Fibroblast of upper back skin (primary cell): ENCODE measurements around the gene ADARB1.

Experiments used
- DNase-seq: peaks from one replicate; pipeline ENCODE4 v3.0.0-alpha.2; 2013

The ADARB1 gene

DNA sequence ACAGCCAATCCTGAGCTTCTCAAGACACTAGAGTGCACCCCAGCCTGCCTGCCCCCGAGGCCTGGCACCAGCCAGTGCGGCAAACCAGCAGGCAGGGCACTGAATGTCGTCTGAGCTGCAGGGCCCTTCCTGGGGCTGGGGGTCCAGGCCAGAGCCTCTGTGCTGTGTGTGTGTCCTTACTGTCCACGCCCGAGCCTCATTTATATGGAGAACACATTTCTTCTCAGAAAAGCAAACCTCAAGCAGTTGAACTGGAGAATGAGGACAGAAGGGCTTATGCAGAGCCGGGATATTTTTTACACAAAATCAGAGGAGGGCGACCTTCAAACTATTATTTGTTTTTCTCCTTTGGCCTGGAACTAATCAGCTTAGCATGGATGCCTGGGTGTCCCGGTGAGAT is 160.6 kb downstream of the ADARB1 start:
- DNase-seq, result no peak

DNA sequence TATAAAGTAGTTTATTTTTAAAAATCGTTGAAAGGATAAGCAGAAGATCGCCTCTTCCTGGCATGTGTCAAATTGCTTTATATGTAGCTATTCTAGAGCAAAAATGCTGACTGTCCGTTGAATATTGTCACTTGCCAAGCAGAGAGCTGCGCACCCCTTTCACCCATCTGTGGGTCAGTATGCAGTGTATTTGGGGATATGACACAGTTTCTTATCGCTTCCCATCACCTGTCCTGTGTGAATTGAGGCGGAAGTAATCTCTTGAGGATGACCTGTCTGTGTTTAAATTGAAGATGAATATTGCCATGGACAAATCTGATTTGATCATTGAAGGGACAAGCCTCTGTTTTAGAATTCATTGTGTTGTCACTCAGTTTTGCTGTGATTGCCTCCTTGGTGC is 161.1 kb downstream of the ADARB1 start:
- DNase-seq, result no peak

DNA sequence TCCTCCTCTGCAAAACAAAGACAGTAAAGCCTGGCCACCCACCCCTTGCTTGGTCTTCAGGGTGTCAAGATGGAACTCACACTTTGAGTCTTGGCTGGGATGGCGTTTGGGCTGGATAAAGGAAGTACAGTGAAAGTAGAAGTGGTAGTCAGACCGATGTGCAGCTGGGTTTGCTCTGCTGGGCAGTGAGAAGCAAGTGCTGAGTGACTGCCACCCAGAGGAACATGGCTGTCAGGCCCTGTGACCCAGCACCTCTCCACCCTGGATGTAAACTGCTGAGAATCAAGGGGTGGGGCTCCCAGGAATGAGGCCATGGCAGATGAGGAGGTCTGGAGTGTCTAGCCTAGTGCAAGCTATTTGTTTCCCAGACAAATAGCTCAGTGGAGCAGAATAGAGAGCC is 162.1 kb downstream of the ADARB1 start:
- DNase-seq, result no peak

DNA sequence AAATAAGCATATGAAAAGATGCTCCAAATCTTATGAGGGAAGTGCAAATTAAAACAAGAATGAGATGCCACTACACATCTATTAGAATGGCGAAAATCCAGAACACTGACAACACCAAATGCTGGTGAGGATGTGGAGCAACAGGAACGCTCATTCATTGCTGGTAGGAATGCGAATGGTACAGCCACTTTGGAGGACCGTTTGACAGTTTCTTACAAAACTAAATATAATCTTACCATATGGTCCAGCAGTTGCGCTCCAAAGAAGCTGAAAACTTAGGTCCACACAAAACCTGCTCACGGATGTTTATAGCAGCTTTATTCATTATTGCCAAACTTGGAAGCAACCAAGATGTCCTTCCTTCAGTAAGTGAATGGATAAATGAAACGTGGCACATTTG is 163.0 kb downstream of the ADARB1 start:
- DNase-seq, result no peak

DNA sequence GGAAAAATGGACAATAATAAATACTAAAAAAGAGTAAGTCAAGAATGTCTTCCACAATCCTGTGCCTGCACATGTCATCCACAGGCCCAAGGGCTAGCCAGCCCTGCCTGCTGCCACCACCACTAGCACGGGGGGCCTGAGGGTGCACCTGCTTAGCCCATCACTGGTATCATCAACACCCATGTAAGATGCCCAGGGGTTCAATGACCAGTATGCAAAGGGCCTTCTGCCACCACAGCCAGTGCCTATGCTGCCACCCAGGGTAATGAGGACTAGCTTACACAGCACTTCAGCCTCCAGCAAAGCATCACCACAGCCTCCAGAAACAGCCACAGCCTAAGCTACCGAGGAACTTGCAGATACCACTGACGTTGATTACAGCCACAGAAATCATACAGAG is 167.0 kb downstream of the ADARB1 start:
- DNase-seq, result no peak

DNA sequence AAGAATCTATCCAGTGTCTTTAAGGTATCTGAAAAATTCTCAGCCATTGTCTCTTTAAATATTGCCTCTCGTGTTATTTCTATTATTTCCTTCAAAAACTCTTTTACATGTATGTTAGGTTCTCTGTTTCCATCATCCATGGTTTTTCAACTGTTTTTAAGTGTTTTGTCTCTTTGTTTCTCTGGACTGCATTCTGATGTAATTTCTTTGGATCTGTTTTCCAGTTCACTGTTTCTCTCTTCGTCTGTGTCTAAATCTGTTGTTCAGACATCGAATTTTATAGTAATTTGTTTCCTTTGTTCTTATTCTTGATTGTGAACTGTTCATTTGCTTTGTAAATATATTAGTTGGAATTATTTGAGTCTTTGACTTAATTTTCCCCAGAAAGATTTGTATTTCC is 169.2 kb downstream of the ADARB1 start:
- DNase-seq, result no peak

DNA sequence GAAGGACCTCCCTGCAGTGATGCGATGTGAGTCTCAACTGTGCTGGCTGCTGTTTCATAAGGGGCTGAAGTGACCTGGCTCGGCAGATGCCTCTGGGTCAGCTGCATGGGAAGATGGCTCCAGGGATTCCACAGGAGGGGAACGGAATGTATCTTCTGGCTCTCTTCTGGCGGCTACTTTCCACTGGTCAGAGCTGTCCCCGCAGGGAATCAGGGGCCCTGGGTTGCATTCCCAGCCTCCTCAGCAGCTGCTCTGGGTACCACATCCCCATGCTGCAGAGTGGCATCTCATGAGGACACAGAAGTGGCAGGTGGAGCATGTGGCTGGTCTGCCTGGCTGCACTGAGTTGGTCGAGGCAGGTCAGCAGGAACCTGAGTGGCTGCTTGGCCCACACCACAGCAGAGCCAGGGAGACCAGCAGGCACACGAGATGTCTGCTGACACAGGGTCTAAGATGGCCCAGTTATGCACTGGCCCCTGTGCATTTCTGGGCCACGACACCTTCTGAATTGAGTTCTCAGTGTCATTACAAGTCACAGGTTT is 170.5 kb downstream of the ADARB1 start:
- no peak for DNase-seq

DNA sequence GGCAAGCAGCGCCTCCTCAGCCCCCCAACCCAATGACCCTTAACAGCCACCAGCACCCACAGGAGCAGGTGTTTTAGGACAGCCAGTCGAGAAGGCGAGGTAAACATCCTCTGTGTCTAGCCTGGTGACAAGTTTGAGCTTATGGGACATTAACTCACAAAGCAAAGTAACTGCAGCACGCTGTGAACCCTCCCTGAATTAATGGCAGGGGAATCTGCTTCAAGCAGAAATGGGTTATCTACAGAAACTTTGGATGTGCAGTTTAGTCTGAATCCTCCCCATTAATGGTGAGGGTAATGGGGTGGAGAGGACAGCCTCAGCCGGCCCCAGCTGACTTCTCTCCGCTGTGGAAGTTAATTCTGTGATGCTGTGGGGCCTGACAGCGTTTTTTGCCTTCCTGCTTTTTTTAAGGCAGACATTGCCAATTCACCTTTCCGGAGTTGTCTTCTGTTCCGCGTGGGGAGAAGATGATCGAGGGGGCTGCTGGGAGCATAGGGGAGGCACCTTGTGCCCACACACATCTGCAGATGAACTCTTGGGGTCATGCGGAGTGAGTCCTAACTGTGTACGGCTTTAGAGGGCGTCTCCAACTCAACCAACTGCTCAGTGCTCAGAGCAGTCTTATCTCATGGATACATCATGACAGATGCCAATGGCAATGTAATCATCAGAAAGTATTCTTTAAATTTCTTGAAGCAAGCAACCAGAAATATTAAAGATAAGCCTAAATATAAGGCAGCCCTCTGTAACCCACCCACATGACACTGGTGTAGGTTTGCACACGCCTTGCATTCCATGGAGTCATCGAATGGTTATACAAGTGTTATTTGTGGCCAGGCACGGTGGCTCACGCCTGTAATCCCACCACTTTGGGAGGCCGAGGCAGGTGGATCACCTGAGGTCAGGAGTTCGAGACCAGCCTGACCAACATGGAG is 172.3 kb downstream of the ADARB1 start:
- no peak for DNase-seq

DNA sequence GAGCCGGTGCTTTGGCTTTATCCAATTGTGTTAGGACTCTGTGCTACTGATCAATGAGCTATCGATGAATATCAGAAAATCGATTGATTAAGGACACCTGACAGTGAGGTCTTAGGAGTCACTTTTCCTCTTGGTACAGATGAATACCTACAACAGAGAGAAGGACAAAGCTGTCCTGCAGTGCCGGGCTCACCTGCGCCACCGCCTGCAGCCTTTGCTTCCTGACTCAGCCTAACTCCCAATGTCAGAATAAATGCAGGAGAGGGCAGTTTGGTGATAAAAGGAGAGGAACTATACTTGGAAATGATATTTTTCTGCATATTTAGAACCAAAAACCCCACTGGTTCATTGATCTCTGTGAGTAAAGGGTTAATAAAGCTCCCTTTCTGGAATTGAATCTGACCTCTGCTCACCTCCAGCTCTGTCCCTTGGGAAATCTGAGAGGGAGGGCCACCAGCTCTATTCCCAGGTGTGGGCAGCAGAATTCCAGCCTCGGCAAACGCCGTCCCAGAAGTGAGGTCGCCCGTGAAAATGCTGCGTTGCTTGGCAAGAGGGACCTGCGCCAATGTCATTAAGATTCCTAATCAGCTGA is 174.0 kb downstream of the ADARB1 start:
- DNase-seq, result no peak

DNA sequence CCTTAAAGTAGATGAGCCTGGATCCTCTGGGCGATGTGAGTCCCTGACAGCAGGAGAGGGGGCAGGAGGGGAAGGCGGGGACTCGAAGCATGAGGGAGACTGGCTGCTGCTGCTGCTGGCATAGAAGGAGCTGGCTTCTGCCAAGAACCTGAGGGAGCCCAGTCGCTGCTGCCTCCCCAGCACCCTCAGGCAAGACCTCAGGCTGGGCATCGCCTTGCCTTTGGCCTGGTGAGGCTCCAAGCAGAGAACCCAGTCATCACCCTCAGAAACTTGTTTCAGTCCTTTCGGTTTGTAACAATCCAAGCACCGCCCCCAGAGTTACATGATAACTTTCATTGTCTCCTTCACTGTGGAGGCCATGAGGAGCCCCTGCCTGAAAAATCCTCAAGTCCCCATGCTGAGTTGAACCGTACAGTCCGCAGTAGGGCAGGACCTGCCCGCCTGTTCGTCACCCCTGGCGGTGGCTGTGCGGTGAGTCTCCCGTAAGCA is 174.6 kb downstream of the ADARB1 start:
- DNase-seq, result no peak

DNA sequence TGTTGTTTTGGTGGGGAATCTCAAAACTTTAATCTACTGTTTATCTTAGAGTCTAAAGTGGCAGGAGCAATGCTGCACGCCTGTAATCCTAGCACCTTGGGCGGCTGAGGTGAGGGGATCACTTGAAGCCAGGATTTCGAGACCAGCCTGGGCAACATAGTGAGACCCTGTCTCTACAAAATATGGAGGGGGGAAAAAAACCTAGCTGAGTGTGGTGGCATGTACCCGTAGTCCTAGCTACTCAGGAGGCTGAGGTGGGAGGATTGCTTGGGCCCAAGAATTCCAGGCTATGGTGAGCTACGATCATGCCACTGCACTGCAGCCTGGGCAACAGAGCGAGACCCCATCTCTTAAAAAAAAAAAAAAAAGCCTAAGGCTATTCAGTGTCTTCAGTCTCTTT is 175.2 kb downstream of the ADARB1 start:
- no peak for DNase-seq

DNA sequence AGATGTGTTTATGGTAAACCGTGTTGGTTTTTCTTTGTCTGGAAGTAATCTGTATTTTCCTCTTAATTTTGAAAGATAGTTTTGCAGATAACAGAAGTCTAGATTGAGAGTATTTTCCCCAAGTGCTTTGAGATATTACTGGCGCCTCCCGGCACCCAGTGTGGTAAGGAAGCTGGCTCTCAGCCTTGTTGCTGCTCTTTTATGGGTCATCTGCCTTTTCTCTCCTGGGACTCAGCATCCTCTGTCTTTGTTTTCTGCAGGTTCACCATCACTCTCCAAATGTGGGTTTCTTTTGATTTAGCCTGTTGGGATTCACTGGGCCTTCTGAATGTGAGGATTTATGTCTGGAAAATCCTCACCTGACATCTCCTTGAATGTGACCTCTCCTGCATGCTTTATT is 175.9 kb downstream of the ADARB1 start:
- DNase-seq, result no peak

DNA sequence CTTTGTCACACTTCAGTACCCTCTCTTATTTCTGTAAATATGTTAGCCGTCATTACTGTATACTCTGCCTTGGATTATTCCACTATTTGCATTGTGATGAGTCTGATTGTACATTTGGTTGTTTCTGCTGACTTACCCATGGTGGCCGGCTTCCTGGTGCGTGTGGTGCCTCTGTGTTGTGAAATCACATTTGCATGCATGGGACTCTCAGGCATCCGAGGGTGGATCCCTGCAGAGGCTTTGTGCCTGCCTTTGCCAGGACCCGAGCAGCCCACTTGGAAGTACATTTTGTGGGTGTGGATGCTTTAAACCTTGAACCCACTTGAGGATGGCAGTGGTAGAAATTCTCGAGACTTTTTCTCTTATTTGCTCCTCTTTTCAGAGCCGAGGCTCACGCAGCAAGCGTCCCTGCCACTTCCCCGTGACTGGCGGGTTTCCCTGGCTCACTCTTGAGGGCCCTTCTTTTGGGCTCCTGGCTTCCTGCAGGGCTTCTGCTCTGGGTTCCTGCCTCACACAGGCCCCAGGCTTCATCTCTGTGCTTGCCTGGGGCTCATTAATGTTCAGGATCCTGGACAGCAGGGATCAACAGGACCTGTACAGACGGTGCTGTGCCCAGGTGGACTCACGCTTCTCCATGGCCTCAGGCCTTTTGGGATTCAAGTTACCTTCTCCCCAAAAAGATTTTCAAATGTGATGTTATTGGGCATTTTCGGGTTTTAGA is 176.7 kb downstream of the ADARB1 start:
- no peak for DNase-seq

DNA sequence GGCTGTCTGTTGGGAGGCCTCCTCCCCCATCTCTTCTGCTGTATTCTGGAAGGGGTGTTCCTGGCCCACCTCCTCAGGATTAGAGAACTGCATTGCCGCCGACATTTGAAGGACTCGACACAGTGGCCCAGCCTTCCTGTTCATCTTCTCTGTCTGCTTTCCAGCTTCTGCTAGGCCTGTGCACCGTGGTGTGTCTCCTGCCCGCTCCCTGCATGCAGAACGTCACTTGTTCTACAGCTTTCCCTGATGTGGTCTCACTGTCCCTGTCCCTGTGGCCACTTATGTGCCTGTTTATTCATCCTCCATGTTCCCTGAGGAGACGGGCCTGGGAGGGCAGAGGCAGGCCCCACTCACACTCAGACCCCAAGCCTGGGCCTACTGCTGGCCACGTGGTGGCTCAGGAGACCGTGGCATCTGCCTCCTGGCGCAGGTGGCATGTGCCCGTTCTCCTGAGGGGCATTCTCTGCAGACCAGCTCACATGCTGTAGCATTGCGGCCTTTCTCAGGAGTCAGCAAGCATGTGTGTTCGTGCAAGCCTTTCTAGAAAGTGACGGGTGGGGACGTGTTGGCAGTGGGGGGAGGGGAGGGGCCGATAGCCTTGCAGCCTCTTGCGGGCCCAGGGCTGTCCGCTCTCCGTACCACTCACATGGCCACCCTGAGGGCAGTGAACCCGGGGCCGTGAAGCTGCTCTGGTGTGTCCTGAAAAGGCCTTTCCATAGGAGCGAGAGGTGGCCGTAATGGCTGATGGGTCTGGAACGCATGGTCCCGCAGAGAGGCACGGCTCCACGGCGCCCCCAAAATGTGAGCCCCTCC is 177.5 kb downstream of the ADARB1 start:
- no peak for DNase-seq

DNA sequence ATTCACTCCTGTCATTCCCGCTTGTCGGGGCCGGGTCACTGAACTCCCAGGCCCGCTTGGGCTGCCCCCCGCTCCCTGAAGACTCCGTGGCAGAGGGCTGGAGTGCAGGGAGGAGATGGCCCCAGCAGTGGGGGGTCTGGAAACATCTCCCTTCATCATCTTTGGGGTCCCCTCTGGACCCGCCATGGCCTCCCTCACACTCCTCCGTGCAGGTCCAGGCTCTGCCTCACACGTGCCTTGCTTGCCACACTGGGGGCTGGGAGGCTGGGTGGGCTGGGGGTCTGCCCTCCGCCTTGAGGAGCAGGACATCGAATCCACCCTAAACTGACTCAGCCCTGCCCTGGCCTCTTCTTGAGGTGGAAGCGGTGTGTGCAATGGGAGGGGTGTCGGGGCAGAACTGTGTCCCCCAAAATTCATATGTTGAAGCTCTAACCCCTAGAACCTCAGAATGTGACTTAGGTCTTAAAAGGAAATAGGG is 178.1 kb downstream of the ADARB1 start:
- DNase-seq, result no peak

DNA sequence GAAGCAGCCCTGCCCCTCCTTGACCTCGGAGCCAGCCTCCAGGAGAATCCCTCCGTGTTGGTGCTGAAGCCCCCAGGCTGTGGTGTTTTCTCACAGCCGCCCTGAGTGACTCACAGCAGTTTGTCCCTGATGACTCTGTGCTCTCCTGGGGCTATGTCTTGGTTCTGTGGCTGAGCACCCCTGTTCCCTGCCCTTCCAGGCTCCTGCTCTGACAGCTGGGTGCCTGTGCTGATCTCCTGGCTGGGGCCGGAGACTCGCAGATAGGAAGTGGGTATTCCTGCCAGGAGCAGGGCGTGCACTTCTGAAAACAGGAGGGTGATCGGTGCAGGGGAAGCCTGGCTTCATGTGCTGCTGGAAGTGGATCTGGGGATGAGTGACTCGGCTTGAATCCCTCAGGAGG is 178.8 kb downstream of the ADARB1 start:
- no peak for DNase-seq

DNA sequence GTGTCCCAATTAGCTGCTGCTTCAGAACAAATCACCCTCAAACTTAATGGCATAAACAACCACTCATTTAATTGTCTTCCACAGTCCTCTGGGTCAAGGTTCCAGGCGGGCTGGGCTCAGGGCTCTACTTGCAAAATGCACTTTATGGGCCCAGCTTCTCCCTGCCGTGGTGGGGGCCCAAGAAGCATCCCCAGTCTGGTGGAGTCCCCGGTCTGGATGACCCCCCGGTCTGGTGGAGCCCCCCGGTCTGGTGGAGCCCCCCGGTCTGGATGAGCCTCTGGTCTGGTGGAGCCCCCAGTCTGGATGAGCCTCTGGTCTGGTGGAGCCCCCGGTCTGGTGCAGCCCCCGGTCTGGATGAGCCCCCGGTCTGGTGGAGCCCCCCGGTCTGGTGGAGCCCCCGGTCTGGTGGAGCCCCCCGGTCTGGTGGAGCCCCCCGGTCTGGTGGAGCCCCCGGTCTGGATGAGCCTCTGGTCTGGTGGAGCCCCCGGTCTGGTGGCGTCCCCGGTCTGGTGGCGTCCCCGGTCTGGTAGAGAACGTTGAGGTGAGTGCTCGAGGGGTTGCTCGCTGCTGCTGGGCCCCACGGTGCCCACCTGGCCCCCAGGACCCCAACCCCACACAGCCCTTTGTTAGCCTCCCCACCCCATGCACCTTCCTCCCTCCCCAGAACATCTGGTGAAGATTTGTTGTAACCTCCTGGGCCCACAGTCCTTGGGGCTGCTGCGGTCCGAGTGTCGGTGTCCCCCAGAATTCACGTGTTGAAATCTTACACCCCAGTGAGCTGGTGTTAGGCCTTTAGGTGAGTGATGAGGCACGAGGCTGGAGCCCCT is 179.5 kb downstream of the ADARB1 start:
- DNase-seq, result no peak

DNA sequence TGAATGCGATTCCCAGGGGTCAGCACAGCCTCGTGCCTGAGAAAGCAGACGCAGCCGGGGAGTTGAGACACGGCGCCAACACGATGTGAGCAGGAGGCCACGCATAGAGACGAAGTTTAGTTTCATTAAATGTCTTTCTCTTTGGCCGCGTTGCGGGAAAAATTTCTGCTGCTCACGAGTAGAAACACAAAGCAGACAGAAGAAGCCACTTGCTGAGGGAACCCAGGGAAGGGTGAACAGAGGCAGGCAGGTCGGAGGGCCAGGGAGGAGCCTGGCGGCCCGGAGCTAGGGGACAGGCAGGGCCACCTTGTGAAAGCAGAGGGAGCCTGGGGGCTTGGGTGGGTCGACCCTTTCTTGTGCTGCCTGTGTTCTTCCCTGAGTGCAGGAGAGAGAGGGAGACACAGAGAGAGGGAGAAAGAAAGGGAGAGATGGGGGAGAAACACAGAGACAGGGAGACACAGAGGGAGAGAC is 180.1 kb downstream of the ADARB1 start:
- DNase-seq, result no peak

DNA sequence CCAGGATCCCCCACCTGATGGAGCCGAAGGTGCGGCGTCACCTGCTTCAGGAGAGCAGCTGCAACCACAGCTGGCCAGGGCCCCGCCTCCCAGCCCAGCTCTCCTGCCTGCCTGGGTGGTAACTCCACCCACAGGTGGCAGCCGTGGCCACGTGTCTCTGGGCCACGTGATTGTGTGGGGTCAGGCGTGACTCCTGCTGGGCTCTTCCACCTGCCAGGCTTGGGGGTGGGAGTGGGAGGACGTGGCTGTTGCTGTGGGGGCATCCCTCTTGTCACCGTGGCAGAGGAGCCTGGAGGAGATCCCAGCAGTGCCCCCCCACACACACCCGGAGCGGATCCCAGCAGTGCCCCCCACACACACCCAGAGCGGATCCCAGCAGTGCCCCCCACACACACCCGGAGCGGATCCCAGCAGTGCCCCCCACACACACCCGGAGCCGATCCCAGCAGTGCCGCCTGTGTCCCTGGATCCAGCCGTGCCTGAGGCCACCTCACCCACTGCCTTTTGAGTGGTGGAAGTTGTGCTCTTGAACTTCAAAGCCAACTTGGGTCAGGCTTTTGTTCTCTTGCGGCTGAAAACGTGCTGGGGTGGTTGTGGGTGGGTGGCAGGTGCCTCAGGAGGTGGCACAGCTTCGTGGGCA is 181.1 kb downstream of the ADARB1 start:
- no peak for DNase-seq

DNA sequence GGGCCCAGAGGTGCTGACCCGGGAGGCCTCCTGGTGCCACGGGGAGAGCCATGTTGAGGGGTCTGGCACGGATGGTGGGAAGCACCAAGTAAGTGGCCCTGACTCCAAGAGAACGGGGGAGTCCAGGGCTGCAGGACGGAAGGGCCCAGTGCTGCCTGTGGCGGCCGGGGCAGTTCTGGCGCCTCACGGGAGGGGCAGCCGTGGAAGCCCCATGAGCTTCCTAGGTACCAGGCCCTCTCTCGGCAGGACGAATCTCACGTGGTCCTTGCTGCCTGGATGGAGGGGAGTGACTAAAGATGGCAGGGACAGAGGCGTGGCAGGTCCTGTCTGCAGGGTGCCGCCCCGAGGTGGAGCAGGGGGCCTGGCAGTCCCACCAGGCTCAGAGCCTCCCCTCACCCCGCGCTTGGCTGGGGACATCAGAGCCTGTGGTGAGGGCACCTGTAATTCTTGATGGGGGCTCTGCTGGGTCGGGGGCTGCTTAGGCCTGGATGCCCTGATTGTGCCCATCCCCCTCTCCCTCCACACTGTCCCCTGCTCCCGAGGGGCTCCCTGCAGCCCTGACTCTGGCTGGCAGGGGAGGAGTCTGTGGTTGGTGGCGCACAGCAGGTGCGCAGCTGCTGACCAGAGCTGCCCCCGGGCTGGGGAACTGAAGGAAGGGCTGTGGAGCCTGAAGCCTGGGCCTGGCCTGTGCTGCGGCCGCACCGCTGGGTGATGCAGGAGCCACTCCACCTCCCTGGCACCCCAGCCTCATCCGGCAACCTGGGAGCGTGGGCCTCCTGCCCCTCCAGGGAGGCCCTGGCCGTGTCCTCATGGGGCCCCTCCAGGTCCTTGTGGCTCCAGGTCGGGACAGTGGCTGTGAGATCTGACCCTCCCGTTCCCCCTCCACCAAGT is 181.9 kb downstream of the ADARB1 start:
- DNase-seq, result no peak
